Motor neuron (in vitro differentiated cells): Measurements from ENCODE around the gene OR10S1. TPM values are rescaled to one million over a fixed set of nuclear protein-coding genes. Genes with fewer than 3 reads are reported as not detected.
A peak's percentile ranks its signal among the peaks of the same experiment; 100 is the strongest.
"Not testable (repeated sequence)": the region's sequence is repeated elsewhere in the genome, so short reads cannot be mapped to it uniquely, and the experiment has no call there.

Source experiments
- ATAC-seq, 8 experiments: fragments of 200-7000 bp; cut with Tn5 transposase; replicated peaks in 6 of 8; 2 replicates each; pipeline ENCODE4 v1.8.0; 2021; ENCODE audit warnings: mild to moderate bottlenecking in 8 of 8, moderate library complexity in 8 of 8
- H3K27ac ChIP-seq, 2 donors: fragments of 250-450 bp; sonication (Bioruptor Pico); 2 replicates each; pipeline ENCODE4 v1.9.0; 2021; ENCODE audit warnings: antibody characterized with exemption in 2 of 2, mild to moderate bottlenecking in 2 of 2, moderate library complexity in 1 of 2
- H3K4me1 ChIP-seq, 2 donors: fragments of 250-450 bp; sonication (Bioruptor Pico); replicated peaks in 1 of 2; 2 replicates each; pipeline ENCODE4 v1.6.1; 2021; ENCODE audit warnings: antibody characterized with exemption in 2 of 2, mild to moderate bottlenecking in 2 of 2, moderate library complexity in 1 of 2
- H3K4me3 ChIP-seq, 5 donors: fragments of 250-450 bp; sonication (Bioruptor Pico); 2 replicates each; pipeline ENCODE4 v1.9.0; 2021; ENCODE audit warnings: antibody characterized with exemption in 5 of 5, mild to moderate bottlenecking in 5 of 5, moderate library complexity in 4 of 5
- WGBS, 10 experiments: fragments of 450-650 bp; shearing (Covaris generic); methylation state at CpG; one replicate each; pipeline ENCODE4 v1.0.0; 2022; 5-methylcytosine and 5-hydroxymethylcytosine counted together
- in situ Hi-C, 9 experiments: fragments of 400-800 bp; cut with MboI; loops; one replicate each; pipeline ENCODE4 v1.15.0; 2021; ENCODE audit warnings: low sequenced_read_pairs in 9 of 9, low pct_unique_long_range_greater_than_20kb in 2 of 9; ENCODE audit not compliant: unreplicated experiment in 9 of 9
- total RNA-seq, 8 experiments: library from RNA; unstranded; fragments of 300-600 nt; gene quantifications; 2 replicates each; pipeline versions ENCODE4 v1.2.3 to v1.2.4, GENCODE V29; 2022

Gene OR10S1
- total RNA-seq: under 1 TPM in 5 of 8 experiments, not detected in 3; 0.17 to 0.85 (median 0.36) TPM

GRCh38 chr11:123977731-123978347 is at the start of gene OR10S1:
TSS of gene OR10S1 (minus strand) at chr11:123977781. CDS start at chr11:123977664, 117 bp downstream.
- ATAC-seq: no peak
- H3K4me1 ChIP-seq: no peaks in the 10 kb centered on the region
- in situ Hi-C loops: no loop called here
- no peak within 1 kb of the TSS for H3K4me3 ChIP-seq
- no peak within 1 kb of the TSS for H3K27ac ChIP-seq

- in situ Hi-C loops: no loop called here
- Histone ChIP-seq H3K4me3 (no peak within 1 kb of the TSS), H3K4me1 (no peaks in the 10 kb centered on the region), H3K27ac (no peak within 1 kb of the TSS)
- WGBS, 10 experiments: 0 to 94% (median 68%) methylated on average over 1 to 2 of the region's 2 CpGs; no CpG with 5 or more reads in 1 of the 10 experiments
- ATAC-seq: no peak
Observed at GRCh38 chr11:124026498-124026897, 48.9 kb upstream of the OR10S1 start, which contains the start of gene OR10G8. TSS of gene OR10G8 (plus strand) at chr11:124026798. CDS start at chr11:124029623, 2,825 bp downstream.

- 33 to 100% (median 67%) methylated on average over 1 of the region's 9 CpGs; no CpG with 5 or more reads in 7 of the 10 experiments for WGBS, 10 experiments
Observed at GRCh38 chr11:124015837-124016236, 38.3 kb upstream of the OR10S1 start.

GRCh38 chr11:124012697-124013096 is 35.1 kb upstream of the OR10S1 start, which contains the start of gene OR10G4:
TSS of gene OR10G4 (plus strand) at chr11:124012997. CDS start at chr11:124015575, 2,578 bp downstream.
- Histone ChIP-seq H3K4me1 (no peaks in the 10 kb centered on the region), H3K4me3 (no peak within 1 kb of the TSS), H3K27ac (no peak within 1 kb of the TSS)
- WGBS, 10 experiments: 7 to 89% (median 67%) methylated on average over 1 to 2 of the region's 2 CpGs; no CpG with 5 or more reads in 1 of the 10 experiments
- ATAC-seq: no peak
- in situ Hi-C loops: no loop called here

More at GRCh38 chr11:124015837-124016236, 38.3 kb upstream of the OR10S1 start:
- H3K4me3 ChIP-seq, in situ Hi-C loops, H3K27ac ChIP-seq, ATAC-seq, H3K4me1 ChIP-seq: not testable (repeated sequence)

- in situ Hi-C loops: no loop called here
- Histone ChIP-seq H3K4me1 (no peaks in the 10 kb centered on the region), H3K4me3 (no peak within 1 kb of the TSS), H3K27ac (no peak within 1 kb of the TSS)
- ATAC-seq: no peak
- 0 to 100% (median 69%) methylated on average over 1 of the region's 1 CpG; no CpG with 5 or more reads in 2 of the 10 experiments for WGBS, 10 experiments
Observed at GRCh38 chr11:123995119-123995518, 17.5 kb upstream of the OR10S1 start, which contains the start of gene OR10G6. TSS of gene OR10G6 (minus strand) at chr11:123995161. CDS start at chr11:123995161, 0 bp downstream.

GRCh38 chr11:123979311-123979710 is 1.7 kb upstream of the OR10S1 start:
- WGBS, 10 experiments: 0 to 100% (median 81%) methylated on average over 1 to 2 of the region's 5 CpGs; no CpG with 5 or more reads in 6 of the 10 experiments
- Histone ChIP-seq H3K4me1 (no peaks in the 10 kb centered on the region), H3K27ac (no peak overlapping the region), H3K4me3 (no peak overlapping the region)
- in situ Hi-C loops: no loop called here
- no peak for ATAC-seq

GRCh38 chr11:123976770-123977560 is 616 bp downstream of the OR10S1 start:
- Histone ChIP-seq H3K4me1 (no peaks in the 10 kb centered on the region), H3K4me3 (no peak overlapping the region), H3K27ac (no peak overlapping the region)
- WGBS, 10 experiments: 52 to 100% (median 87%) methylated on average over 1 to 17 of the region's 18 CpGs; no CpG with 5 or more reads in 3 of the 10 experiments
- in situ Hi-C loops: no loop called here
- no peak for ATAC-seq

- in situ Hi-C loops: no loop called here
- Histone ChIP-seq H3K4me3 (no peak overlapping the region), H3K27ac (no peak overlapping the region), H3K4me1 (no peaks in the 10 kb centered on the region)
- peak in 2 of 8 experiments; percentile 54 to 72 for ATAC-seq
- WGBS, 10 experiments: 0 to 100% (median 83%) methylated on average over 1 of the region's 1 CpG; no CpG with 5 or more reads in 2 of the 10 experiments
Observed at GRCh38 chr11:123973816-123974215, 3.8 kb downstream of the OR10S1 start.

GRCh38 chr11:123956752-123957151 is 20.8 kb downstream of the OR10S1 start:
- ATAC-seq: no peak
- in situ Hi-C loops: no loop called here
- H3K27ac ChIP-seq: no peak overlapping the region
- H3K4me3 ChIP-seq: no peak overlapping the region
- H3K4me1 ChIP-seq: no peaks in the 10 kb centered on the region

- no peak for ATAC-seq
- Histone ChIP-seq H3K27ac (no peak overlapping the region), H3K4me3 (no peak overlapping the region), H3K4me1 (no peaks in the 10 kb centered on the region)
- in situ Hi-C loops: loop anchor here in 1 of 9 experiments (25.0 kb wide), 2 partner anchors 108 to 183 kb away; partner anchors contain the start of gene OR6X1
- 0 to 100% (median 57%) methylated on average over 1 of the region's 1 CpG; no CpG with 5 or more reads in 2 of the 10 experiments for WGBS, 10 experiments
Observed at GRCh38 chr11:123945132-123945531, 32.4 kb downstream of the OR10S1 start.

- H3K27ac ChIP-seq: no peak within 1 kb of the TSS
- 0 to 100% (median 63%) methylated on average over 1 to 3 of the region's 3 CpGs for WGBS, 10 experiments
- H3K4me3 ChIP-seq: no peak within 1 kb of the TSS
- ATAC-seq: no peak
- in situ Hi-C loops: loop anchor here in 1 of 9 experiments (25.0 kb wide), 2 partner anchors 106 to 181 kb away; partner anchors contain the start of gene OR6X1
- H3K4me1 ChIP-seq: no peaks in the 10 kb centered on the region
Observed at GRCh38 chr11:123943738-123944137, 33.8 kb downstream of the OR10S1 start, which contains the start of gene OR6T1. TSS of gene OR6T1 (minus strand) at chr11:123943838. CDS start at chr11:123943838, 0 bp downstream.

- Histone ChIP-seq H3K4me1 (no peaks in the 10 kb centered on the region), H3K27ac (no peak overlapping the region), H3K4me3 (no peak overlapping the region)
- WGBS, 10 experiments: 0 to 93% (median 76%) methylated on average over 1 to 4 of the region's 4 CpGs
- ATAC-seq: no peak
- in situ Hi-C loops: loop anchor here in 1 of 9 experiments (25.0 kb wide), 2 partner anchors 105 to 180 kb away; partner anchors contain the start of gene OR6X1
Observed at GRCh38 chr11:123942413-123942812, 35.2 kb downstream of the OR10S1 start.

GRCh38 chr11:123939317-123939716 is 38.3 kb downstream of the OR10S1 start, which contains the start of gene OR4D5:
TSS of gene OR4D5 (plus strand) at chr11:123939617. CDS start at chr11:123939617, 0 bp downstream.
- no peaks in the 10 kb centered on the region for H3K4me1 ChIP-seq
- ATAC-seq: no peak
- no peak within 1 kb of the TSS for H3K27ac ChIP-seq
- no peak within 1 kb of the TSS for H3K4me3 ChIP-seq
- in situ Hi-C loops: loop anchor here in 1 of 9 experiments (25.0 kb wide), 2 partner anchors 102 to 177 kb away; partner anchors contain the start of gene OR6X1
- WGBS, 10 experiments: 0 to 100% (median 40%) methylated on average over 1 of the region's 1 CpG; no CpG with 5 or more reads in 5 of the 10 experiments
